GM21381 (cell line): ENCODE results near the gene BCAS3.

Experiments
- ATAC-seq: cut with Tn5 transposase; IDR thresholded peaks from one replicate; pipeline ENCODE4 v1.9.1; 2021; ENCODE audit warnings: mild to moderate bottlenecking, moderate library complexity; ENCODE audit not compliant: unreplicated experiment

The BCAS3 gene

GRCh38 chr17:61369751-61370150 lies 692.1 kb downstream of the BCAS3 start:
- no peak for ATAC-seq

- ATAC-seq = no peak
These were observed 693.5 kb downstream of the BCAS3 start for GRCh38 chr17:61371179-61371578.

GRCh38 chr17:61371606-61372005 lies 694.0 kb downstream of the BCAS3 start:
- no peak for ATAC-seq

- ATAC-seq = no peak
These were observed 694.8 kb downstream of the BCAS3 start for GRCh38 chr17:61372436-61372835.

- ATAC-seq = no peak
These were observed 699.5 kb downstream of the BCAS3 start for GRCh38 chr17:61376931-61377838.

- no peak for ATAC-seq
These were observed 701.2 kb downstream of the BCAS3 start for GRCh38 chr17:61378658-61379456.

GRCh38 chr17:61379457-61380216 lies 702.0 kb downstream of the BCAS3 start:
- ATAC-seq = no peak

- ATAC-seq = no peak
These were observed 702.7 kb downstream of the BCAS3 start for GRCh38 chr17:61380217-61380835.

GRCh38 chr17:61380836-61381525 lies 703.3 kb downstream of the BCAS3 start:
- ATAC-seq = no peak

GRCh38 chr17:61381537-61381936 lies 703.9 kb downstream of the BCAS3 start:
- ATAC-seq = no peak

GRCh38 chr17:61382796-61383688 lies 705.4 kb downstream of the BCAS3 start:
- no peak for ATAC-seq

GRCh38 chr17:61383689-61384201 lies 706.1 kb downstream of the BCAS3 start:
- no peak for ATAC-seq

GRCh38 chr17:61384354-61384691 lies 706.7 kb downstream of the BCAS3 start:
- ATAC-seq = no peak

- ATAC-seq = no peak
These were observed 707.3 kb downstream of the BCAS3 start for GRCh38 chr17:61384692-61385576.

- ATAC-seq = no peak
These were observed 708.1 kb downstream of the BCAS3 start for GRCh38 chr17:61385577-61386236.

- no peak for ATAC-seq
These were observed 708.6 kb downstream of the BCAS3 start for GRCh38 chr17:61386251-61386650.

- no peak for ATAC-seq
These were observed 709.4 kb downstream of the BCAS3 start for GRCh38 chr17:61387011-61387410.
